Left lung (tissue), 14 donors: ENCODE data around the gene ANXA5. TPM values are rescaled to one million over a fixed set of nuclear protein-coding genes. Genes with fewer than 3 reads are reported as not detected.
A peak's percentile ranks its signal among the peaks of the same experiment; 100 is the strongest.

Source experiments
- ATAC-seq: fragments of 200-7000 bp; cut with Tn5 transposase; one replicate; pipeline ENCODE4 v1.9.1; 2020; ENCODE audit warnings: moderate library complexity
- DNase-seq, 4 donors: peaks; one replicate each; pipeline ENCODE4 v3.0.0-alpha.2; 2013 to 2020
- H3K27ac ChIP-seq, 2 donors: fragments of 200-600 bp; sonication (generic) in 1 of 2; one replicate each; pipeline versions ENCODE4 v1.5.0 to v1.8.0; 2020 to 2021
- H3K27me3 ChIP-seq, 2 donors: fragments of 200-600 bp; sonication (generic) in 1 of 2; one replicate each; pipeline versions ENCODE4 v1.5.0 to v1.8.0; 2020 to 2021
- H3K36me3 ChIP-seq, 2 donors: fragments of 200-600 bp; sonication (generic) in 1 of 2; one replicate each; pipeline versions ENCODE4 v1.5.0 to v1.8.0; 2020 to 2021
- H3K4me1 ChIP-seq, 2 donors: fragments of 200-600 bp; one replicate each; pipeline ENCODE4 v1.8.0; 2021
- H3K4me3 ChIP-seq, 2 donors: fragments of 200-600 bp; sonication (generic) in 1 of 2; one replicate each; pipeline versions ENCODE4 v1.5.0 to v1.8.0; 2020 to 2021; ENCODE audit warnings: mild to moderate bottlenecking in 1 of 2
- H3K9me3 ChIP-seq, 2 donors: fragments of 200-600 bp; sonication (generic) in 1 of 2; one replicate each; pipeline versions ENCODE4 v1.5.0 to v1.8.0; 2020 to 2021
- intact Hi-C, 2 donors: fragments of 100-400 bp; cut with DNase I; formaldehyde crosslinking; loops; one replicate each; pipeline versions ENCODE4 v1.11.2 to v1.14.2; 2022
- long read RNA-seq, 12 donors: library from polyadenylated mRNA in 2 of 12; unstranded in 2 of 12; transcript quantifications; one replicate each; pipeline ENCODE4 v2.0.0 and lab custom pipeline, GENCODE V29; 2019 to 2026
- polyA plus RNA-seq, 6 donors: library from polyadenylated mRNA; unstranded; fragments of 120-200 nt; gene quantifications; one replicate each; pipeline ENCODE4 v1.2.1, GENCODE V29; 2013; ENCODE audit not compliant: insufficient read length in 6 of 6
- total RNA-seq, 2 donors: library from RNA; stranded (reverse); fragmentation: NEBNext Ultra II Directional; extraction: Animal tissue kit (Norgen Biotek cat#: 25700); gene quantifications; one replicate each; pipeline ENCODE4 v1.2.1, GENCODE V29; 2021
- TF ChIP-seq, protein P1 (sequence below), 2 donors: fragments of 200-600 bp; sonication (generic) in 1 of 2; IDR thresholded peaks; one replicate each; pipeline versions ENCODE4 v1.5.0 to v1.8.0; 2021; ENCODE audit warnings: antibody characterized with exemption in 2 of 2
- donor health status: DM: no; HTN: yes; CAD: no.
- donor health status: DM: no; HTN: no; CAD: no.

The ANXA5 gene
- 100 to 1,000 TPM; 568 to 685 TPM for total RNA-seq
- 100 to 1,000 TPM; 565 to 725 (median 646) TPM for polyA plus RNA-seq
- long read RNA-seq, donor 1, transcript ANXA5-207 (6 exons, 868 nt) = minor isoform, 13 of 404 reads
- long read RNA-seq, donor 1, transcript ANXA5-201 (13 exons, 1,762 nt) = major isoform, 147 of 404 reads
- long read RNA-seq, donor 1, transcript ANXA5-205 (6 exons, 1,083 nt) = minor isoform, 8 of 404 reads
- long read RNA-seq, donor 1, partial matches to known transcripts = 228 of 404 reads
- long read RNA-seq, donor 1, other reads (novel, unspliced or antisense) = 5 of 404 reads
- long read RNA-seq, donor 2, transcript ANXA5-207 (6 exons, 868 nt) = minor isoform, 6 of 247 reads
- long read RNA-seq, donor 2, transcript ANXA5-201 (13 exons, 1,762 nt) = major isoform, 108 of 247 reads
- long read RNA-seq, donor 2, partial matches to known transcripts = 121 of 247 reads
- long read RNA-seq, donor 2, other reads (novel, unspliced or antisense) = 5 of 247 reads
- long read RNA-seq, donor 3, transcript ANXA5-201 (13 exons, 1,762 nt) = major isoform, 143 of 258 reads
- long read RNA-seq, donor 3, transcript ANXA5-207 (6 exons, 868 nt) = minor isoform, 11 of 258 reads
- long read RNA-seq, donor 3, partial matches to known transcripts = 93 of 258 reads
- long read RNA-seq, donor 3, other reads (novel, unspliced or antisense) = 7 of 258 reads
- long read RNA-seq, donor 4, transcript ANXA5-201 (13 exons, 1,762 nt) = major isoform, 415 of 560 reads
- long read RNA-seq, donor 4, partial matches to known transcripts = 119 of 560 reads
- long read RNA-seq, donor 4, other reads (novel, unspliced or antisense) = 21 of 560 reads
- long read RNA-seq, donor 5, transcript ANXA5-207 (6 exons, 868 nt) = minor isoform, 12 of 253 reads
- long read RNA-seq, donor 5, transcript ANXA5-205 (6 exons, 1,083 nt) = minor isoform, 5 of 253 reads
- long read RNA-seq, donor 5, transcript ANXA5-201 (13 exons, 1,762 nt) = major isoform, 99 of 253 reads
- long read RNA-seq, donor 5, partial matches to known transcripts = 132 of 253 reads
- long read RNA-seq, donor 5, other reads (novel, unspliced or antisense) = 5 of 253 reads
- long read RNA-seq, donor 6, transcript ANXA5-207 (6 exons, 868 nt) = minor isoform, 8 of 349 reads
- long read RNA-seq, donor 6, transcript ANXA5-201 (13 exons, 1,762 nt) = major isoform, 152 of 349 reads
- long read RNA-seq, donor 6, partial matches to known transcripts = 178 of 349 reads
- long read RNA-seq, donor 6, other reads (novel, unspliced or antisense) = 6 of 349 reads
- long read RNA-seq, donor 7, transcript ANXA5-207 (6 exons, 868 nt) = minor isoform, 5 of 114 reads
- long read RNA-seq, donor 7, transcript ANXA5-201 (13 exons, 1,762 nt) = major isoform, 78 of 114 reads
- long read RNA-seq, donor 7, partial matches to known transcripts = 25 of 114 reads
- long read RNA-seq, donor 7, other reads (novel, unspliced or antisense) = 5 of 114 reads
- long read RNA-seq, donor 8, transcript ANXA5-201 (13 exons, 1,762 nt) = major isoform, 140 of 238 reads
- long read RNA-seq, donor 8, transcript ANXA5-207 (6 exons, 868 nt) = minor isoform, 6 of 238 reads
- long read RNA-seq, donor 8, partial matches to known transcripts = 88 of 238 reads
- long read RNA-seq, donor 8, other reads (novel, unspliced or antisense) = 0 of 238 reads
- long read RNA-seq, donor 9 = 0 reads
- long read RNA-seq, donor 10, transcript ANXA5-201 (13 exons, 1,762 nt) = major isoform, 614 of 724 reads
- long read RNA-seq, donor 10, transcript ANXA5-207 (6 exons, 868 nt) = minor isoform, 6 of 724 reads
- long read RNA-seq, donor 10, partial matches to known transcripts = 70 of 724 reads
- long read RNA-seq, donor 10, other reads (novel, unspliced or antisense) = 34 of 724 reads
- long read RNA-seq, donor 11, transcript ANXA5-201 (13 exons, 1,762 nt) = major isoform, 67 of 155 reads
- long read RNA-seq, donor 11, partial matches to known transcripts = 83 of 155 reads
- long read RNA-seq, donor 11, other reads (novel, unspliced or antisense) = 0 of 155 reads
- long read RNA-seq, donor 12, transcript ANXA5-201 (13 exons, 1,762 nt) = major isoform, 122 of 264 reads
- long read RNA-seq, donor 12, transcript ANXA5-207 (6 exons, 868 nt) = minor isoform, 8 of 264 reads
- long read RNA-seq, donor 12, partial matches to known transcripts = 128 of 264 reads
- long read RNA-seq, donor 12, other reads (novel, unspliced or antisense) = 0 of 264 reads

DNA sequence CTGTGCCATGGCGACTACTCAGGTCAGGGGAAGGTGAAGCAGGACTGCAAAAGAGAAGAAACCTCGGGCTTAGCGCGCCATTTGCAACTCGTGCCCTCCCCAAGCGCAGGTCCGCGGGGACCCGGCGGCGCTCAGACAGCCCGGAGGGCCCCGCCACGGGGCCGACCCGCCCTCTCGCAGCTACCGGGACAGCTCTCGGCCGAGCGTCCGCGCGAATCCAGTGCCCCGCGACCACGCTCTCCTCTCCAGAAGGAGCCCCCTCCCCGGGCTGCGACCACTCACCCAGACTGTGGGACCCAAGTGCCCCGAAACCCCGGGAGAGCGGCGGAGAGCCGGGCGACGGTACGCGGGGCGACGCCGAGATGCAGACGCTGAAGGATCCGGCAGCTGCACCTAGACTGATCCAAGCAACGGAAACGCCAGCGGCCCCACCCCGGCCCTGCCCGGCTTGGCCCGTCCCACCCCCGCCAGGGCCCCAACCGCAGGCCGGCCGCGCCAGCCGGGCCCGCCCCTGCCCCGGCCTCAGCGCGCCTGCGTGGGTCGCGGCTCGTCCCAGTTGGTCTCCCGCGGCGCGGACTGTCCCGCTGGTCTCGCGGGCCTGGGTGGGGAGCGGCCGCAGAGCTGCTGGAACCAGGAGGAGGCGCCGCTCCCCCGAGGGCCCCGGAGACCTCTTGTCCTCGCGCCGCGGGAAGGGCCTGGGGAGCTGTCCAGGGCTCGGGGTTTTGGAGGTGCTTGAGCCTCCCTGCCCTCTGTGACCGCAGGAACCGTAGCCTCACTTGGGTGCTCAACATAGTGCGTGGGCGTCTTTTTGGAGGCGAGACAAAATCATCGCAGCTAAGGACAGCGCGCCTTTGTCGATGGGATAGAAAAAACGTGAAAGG is at the start of gene ANXA5:
Gene ANXA5, minus strand, starts transcription at position 400 of the 881 bp plus-strand sequence. Its CDS starts 391 bp downstream, at position 9.
- peak within 1 kb of the TSS; percentile 95 to 98 for H3K27ac ChIP-seq
- TF ChIP-seq, protein P1, sequence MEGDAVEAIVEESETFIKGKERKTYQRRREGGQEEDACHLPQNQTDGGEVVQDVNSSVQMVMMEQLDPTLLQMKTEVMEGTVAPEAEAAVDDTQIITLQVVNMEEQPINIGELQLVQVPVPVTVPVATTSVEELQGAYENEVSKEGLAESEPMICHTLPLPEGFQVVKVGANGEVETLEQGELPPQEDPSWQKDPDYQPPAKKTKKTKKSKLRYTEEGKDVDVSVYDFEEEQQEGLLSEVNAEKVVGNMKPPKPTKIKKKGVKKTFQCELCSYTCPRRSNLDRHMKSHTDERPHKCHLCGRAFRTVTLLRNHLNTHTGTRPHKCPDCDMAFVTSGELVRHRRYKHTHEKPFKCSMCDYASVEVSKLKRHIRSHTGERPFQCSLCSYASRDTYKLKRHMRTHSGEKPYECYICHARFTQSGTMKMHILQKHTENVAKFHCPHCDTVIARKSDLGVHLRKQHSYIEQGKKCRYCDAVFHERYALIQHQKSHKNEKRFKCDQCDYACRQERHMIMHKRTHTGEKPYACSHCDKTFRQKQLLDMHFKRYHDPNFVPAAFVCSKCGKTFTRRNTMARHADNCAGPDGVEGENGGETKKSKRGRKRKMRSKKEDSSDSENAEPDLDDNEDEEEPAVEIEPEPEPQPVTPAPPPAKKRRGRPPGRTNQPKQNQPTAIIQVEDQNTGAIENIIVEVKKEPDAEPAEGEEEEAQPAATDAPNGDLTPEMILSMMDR (IDR thresholded peaks at IDR 0.05) = no peak
- H3K36me3 ChIP-seq = peaks cover 0 to 21% of the 10 kb centered on the region in 2 donors
- ATAC-seq (peak; percentile 97), DNase-seq (peak; percentile 83 to 98 (median 92))
- intact Hi-C loops = no loop called here
- no peaks in the 10 kb centered on the region for H3K9me3 ChIP-seq
- peak within 1 kb of the TSS; percentile 87 to 96 for H3K4me3 ChIP-seq
- peaks cover 21 to 55% of the 10 kb centered on the region in 2 donors for H3K4me1 ChIP-seq
- H3K27me3 ChIP-seq = no peaks in the 10 kb centered on the region

DNA sequence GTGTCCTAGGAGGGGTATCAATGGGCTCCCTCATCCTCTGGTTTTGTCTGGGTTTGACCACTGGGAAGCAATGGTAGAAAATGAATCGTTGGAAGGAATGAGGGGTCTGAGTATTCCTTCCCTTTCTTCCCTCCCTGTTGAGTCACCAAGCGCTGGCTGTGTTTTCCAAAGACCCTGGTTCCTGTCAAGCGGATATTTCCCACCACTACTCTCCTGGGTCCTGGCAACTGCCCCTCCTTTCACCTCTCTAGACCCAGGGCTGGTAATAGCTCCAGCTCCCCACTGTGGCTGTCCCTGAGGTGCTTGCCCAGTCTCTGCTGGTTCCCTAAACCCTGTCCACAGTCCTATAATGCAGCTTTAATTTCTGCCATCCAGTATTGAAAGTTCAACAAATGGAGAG is 46.0 kb upstream of the ANXA5 start:
- H3K27me3 ChIP-seq = no peaks in the 10 kb centered on the region
- ATAC-seq = no peak
- H3K4me3 ChIP-seq = no peak overlapping the region
- intact Hi-C loops = no loop called here
- H3K9me3 ChIP-seq = no peaks in the 10 kb centered on the region
- DNase-seq = no peak
- no peak overlapping the region for H3K27ac ChIP-seq
- no peaks in the 10 kb centered on the region for H3K36me3 ChIP-seq
- H3K4me1 ChIP-seq = no peaks in the 10 kb centered on the region
- TF ChIP-seq, protein P1 (IDR thresholded peaks at IDR 0.05) = no peak

DNA sequence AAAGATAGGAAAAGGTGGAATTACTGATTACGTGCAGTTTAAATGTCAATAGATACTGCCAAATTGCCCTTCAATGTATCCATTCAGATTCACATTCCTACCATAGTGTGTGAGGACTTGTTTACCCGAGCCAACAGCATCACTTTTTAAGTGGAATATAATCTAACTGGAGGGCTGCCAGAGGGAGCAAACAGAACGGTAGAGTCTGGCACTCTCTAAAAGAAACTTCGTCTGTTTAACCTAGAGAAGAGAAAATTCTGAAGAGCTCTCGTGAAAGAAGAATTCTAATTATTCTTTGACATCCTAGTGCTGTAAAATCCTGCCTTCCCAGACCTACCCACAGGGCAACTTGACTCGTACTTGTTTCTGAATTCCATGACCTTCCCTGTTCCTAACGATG is 45.0 kb upstream of the ANXA5 start:
- DNase-seq = peak in 1 of 4 donors; percentile 56
- peak; percentile 77 for ATAC-seq
- no peaks in the 10 kb centered on the region for H3K27me3 ChIP-seq

More for the DNA sequence above, 45.0 kb upstream of the ANXA5 start:
- TF ChIP-seq, protein P1 (IDR thresholded peaks at IDR 0.05) = no peak
- intact Hi-C loops = no loop called here
- Histone ChIP-seq H3K27ac (no peak overlapping the region), H3K4me3 (no peak overlapping the region), H3K4me1 (no peaks in the 10 kb centered on the region), H3K9me3 (no peaks in the 10 kb centered on the region), H3K36me3 (no peaks in the 10 kb centered on the region)
